IMR-90 (cell line): ENCODE data around the gene CYREN. TPM values are rescaled to one million over a fixed set of nuclear protein-coding genes. Genes with fewer than 3 reads are reported as not detected.

Experiments
- ATAC-seq: fragments of 200-7000 bp; cut with Tn5 transposase; 2 replicates; pipeline ENCODE4 v1.9.1; 2020; ENCODE audit warnings: low read depth, mild to moderate bottlenecking, moderate library complexity
- BruUV-seq: library from RNA; stranded (reverse); fragments of 400-500 nt; replicated peaks from 2 replicates; lab custom pipeline; 2021; lab: Mats Ljungman, UMichigan
- CTCF ChIA-PET: fragments of 300-600 bp; formaldehyde crosslinking; extraction: SDS; loops from one replicate; lab custom pipeline; 2021; ENCODE audit warnings: antibody characterized with exemption; lab: Yijun Ruan, JAX
- POLR2A ChIA-PET: fragments of 300-600 bp; sonication (Branson Sonifier 250); formaldehyde crosslinking; loops from one replicate; lab custom pipeline; 2022; ENCODE audit warnings: antibody characterized with exemption; ENCODE audit not compliant: unreplicated experiment; lab: Charles Lee
- DNase-seq: peaks from one replicate; pipeline ENCODE4 v3.0.0; 2013
- H2AFZ ChIP-seq: replicated peaks from 2 replicates; pipeline ENCODE3; 2013; ENCODE audit warnings: low read length, mild to moderate bottlenecking; ENCODE audit not compliant: poor library complexity
- H2AK5ac ChIP-seq: 2 replicates; pipeline ENCODE4 v1.6.1; 2013; ENCODE audit warnings: low read depth, low read length, inconsistent platforms
- H2AK9ac ChIP-seq: replicated peaks from 2 replicates; pipeline ENCODE3; 2013; ENCODE audit warnings: mild to moderate bottlenecking, low read depth, low read length, moderate library complexity; ENCODE audit not compliant: poor library complexity
- H2BK120ac ChIP-seq: 2 replicates; pipeline ENCODE4 v1.6.1; 2013; ENCODE audit warnings: low read depth, low read length, inconsistent platforms
- H2BK15ac ChIP-seq: 3 replicates; pipeline ENCODE4 v1.6.1; 2013; ENCODE audit warnings: low read depth, low read length, inconsistent platforms
- H2BK20ac ChIP-seq: 2 replicates; pipeline ENCODE4 v1.6.1; 2013; ENCODE audit warnings: low read depth, mild to moderate bottlenecking, inconsistent platforms, low read length, moderate library complexity
- H2BK5ac ChIP-seq: 2 replicates; pipeline ENCODE4 v1.6.1; 2013; ENCODE audit warnings: mild to moderate bottlenecking, low read depth, low read length, inconsistent platforms; ENCODE audit not compliant: poor library complexity, severe bottlenecking
- H3K14ac ChIP-seq: replicated peaks from 2 replicates; pipeline ENCODE4 v1.6.1; 2013; ENCODE audit warnings: low read depth, low read length, inconsistent platforms
- H3K18ac ChIP-seq: 2 replicates; pipeline ENCODE4 v1.6.1; 2013; ENCODE audit warnings: low read depth, low read length, control low read depth
- H3K23ac ChIP-seq: 2 replicates; pipeline ENCODE4 v1.6.1; 2013; ENCODE audit warnings: low read depth, low read length, inconsistent platforms
- H3K27ac ChIP-seq: 2 replicates; pipeline ENCODE4 v1.5.1; 2013; ENCODE audit warnings: mild to moderate bottlenecking, control low read depth, low read length; ENCODE audit not compliant: insufficient read depth
- H3K27me3 ChIP-seq: 2 replicates; pipeline ENCODE4 v1.6.1; 2013; ENCODE audit warnings: low read length; ENCODE audit not compliant: control insufficient read depth, insufficient read depth
- H3K36me3 ChIP-seq: 2 replicates; pipeline ENCODE4 v1.6.1; 2013; ENCODE audit warnings: low read length, mixed read lengths; ENCODE audit not compliant: control insufficient read depth, insufficient read depth
- H3K4ac ChIP-seq: 2 replicates; pipeline ENCODE4 v1.6.1; 2013; ENCODE audit warnings: low read depth, low read length, inconsistent platforms
- H3K4me1 ChIP-seq: 2 replicates; pipeline ENCODE4 v1.6.1; 2013; ENCODE audit warnings: low read length, mixed read lengths; ENCODE audit not compliant: control insufficient read depth, insufficient read depth
- H3K4me2 ChIP-seq: 2 replicates; pipeline ENCODE4 v1.6.1; 2013; ENCODE audit warnings: low read depth, mild to moderate bottlenecking, control low read depth, low read length, moderate library complexity
- H3K4me3 ChIP-seq: 2 replicates; pipeline ENCODE4 v1.5.1; 2013; ENCODE audit warnings: low read depth, mild to moderate bottlenecking, control low read depth, low read length, moderate library complexity; ENCODE audit not compliant: insufficient read depth
- H3K56ac ChIP-seq: 2 replicates; pipeline ENCODE4 v1.6.1; 2013; ENCODE audit warnings: low read length, inconsistent platforms; ENCODE audit not compliant: insufficient read depth; ENCODE audit errors: extremely low read depth
- H3K79me1 ChIP-seq, 2 experiments: 2 replicates each; pipeline ENCODE4 v1.6.1; 2013; ENCODE audit warnings: low read length in 2 of 2, inconsistent platforms in 1 of 2, low read depth in 1 of 2
- H3K9ac ChIP-seq: 2 replicates; pipeline ENCODE4 v1.6.1; 2013; ENCODE audit warnings: low read depth, low read length, control low read depth
- H3K9me1 ChIP-seq: 2 replicates; pipeline ENCODE4 v1.6.1; 2013; ENCODE audit warnings: low read length, inconsistent platforms; ENCODE audit not compliant: insufficient read depth
- H3K9me3 ChIP-seq: 2 replicates; pipeline ENCODE4 v1.6.1; 2013; ENCODE audit warnings: low read length; ENCODE audit not compliant: control insufficient read depth, insufficient read depth
- H4K20me1 ChIP-seq: 2 replicates; pipeline ENCODE4 v1.6.1; 2013; ENCODE audit warnings: low read length, inconsistent platforms; ENCODE audit not compliant: insufficient read depth
- H4K5ac ChIP-seq: 2 replicates; pipeline ENCODE4 v1.6.1; 2013; ENCODE audit warnings: mild to moderate bottlenecking, low read depth, low read length, control low read depth
- H4K8ac ChIP-seq, 2 experiments: 2 replicates each; pipeline ENCODE4 v1.6.1; 2013; ENCODE audit warnings: low read depth in 2 of 2, low read length in 2 of 2, control low read depth in 1 of 2, inconsistent platforms in 1 of 2
- H4K91ac ChIP-seq: 2 replicates; pipeline ENCODE4 v1.6.1; 2013; ENCODE audit warnings: low read depth, low read length, inconsistent platforms; ENCODE audit not compliant: insufficient read depth
- BHLHE40 ChIP-seq: fragments of 150-350 bp; IDR thresholded peaks from 2 replicates; pipeline ENCODE4 v1.6.1; 2016; ENCODE audit warnings: mild to moderate bottlenecking, low read depth, low read length
- CEBPB ChIP-seq: IDR thresholded peaks from 2 replicates; pipeline ENCODE4 v1.6.1; 2012; ENCODE audit warnings: low read depth, low read length, improper control_type of control experiment
- CHD1 ChIP-seq: IDR thresholded peaks from 2 replicates; pipeline ENCODE4 v1.6.1; 2012; ENCODE audit warnings: low read depth, low read length, improper control_type of control experiment
- CTCF ChIP-seq: conservative IDR thresholded peaks from 2 replicates; pipeline ENCODE4 v1.5.1; 2012; ENCODE audit warnings: mild to moderate bottlenecking, low read depth, low read length, improper control_type of control experiment
- ELK1 ChIP-seq: fragments of 150-350 bp; IDR thresholded peaks from 2 replicates; pipeline ENCODE4 v1.6.1; 2016; ENCODE audit warnings: low read depth, mild to moderate bottlenecking, low read length, moderate library complexity, borderline replicate concordance
- MXI1 ChIP-seq: IDR thresholded peaks from 2 replicates; pipeline ENCODE4 v1.6.1; 2012; ENCODE audit warnings: low read depth, mild to moderate bottlenecking, low read length, moderate library complexity, borderline replicate concordance
- NFE2L2 ChIP-seq: fragments of 150-350 bp; IDR thresholded peaks from 2 replicates; pipeline ENCODE4 v1.6.1; 2016; ENCODE audit warnings: low read depth, mild to moderate bottlenecking, low read length
- RAD21 ChIP-seq: IDR thresholded peaks from 2 replicates; pipeline ENCODE4 v1.6.1; 2012; ENCODE audit warnings: low read length, improper control_type of control experiment
- RCOR1 ChIP-seq: IDR thresholded peaks from 2 replicates; pipeline ENCODE4 v1.6.1; 2012; ENCODE audit warnings: mild to moderate bottlenecking, low read length, improper control_type of control experiment; ENCODE audit not compliant: insufficient replicate concordance
- RFX5 ChIP-seq: IDR thresholded peaks from 2 replicates; pipeline ENCODE4 v1.8.0; 2012; ENCODE audit warnings: low read depth, mild to moderate bottlenecking, low read length, moderate library complexity
- USF2 ChIP-seq: fragments of 150-350 bp; IDR thresholded peaks from 2 replicates; pipeline ENCODE4 v1.6.1; 2017; ENCODE audit warnings: mild to moderate bottlenecking, antibody characterized with exemption, low read length, low read depth
- WGBS, 2 experiments: methylation state at CpG; one replicate each; pipeline versions ENCODE4 v1.1.5 to v1.1.7; 2013; ENCODE audit warnings: missing lambda C conversion rate in 2 of 2; ENCODE audit not compliant: insufficient read length in 1 of 2; ENCODE audit errors: extremely low coverage in 2 of 2; 5-methylcytosine and 5-hydroxymethylcytosine counted together
- dilution Hi-C: fragments of 300-500 bp; cut with HindIII; formaldehyde crosslinking; loops from one replicate; pipeline ENCODE4 v1.14.3; 2018; ENCODE audit warnings: low sequenced_read_pairs; ENCODE audit not compliant: unreplicated experiment
- in situ Hi-C: fragments of 300-500 bp; cut with MboI; formaldehyde crosslinking; loops from 3 replicates; pipeline ENCODE4 v1.14.3; 2019; ENCODE audit warnings: low sequenced_read_pairs, inconsistent platforms, mixed read lengths
- intact Hi-C: fragments of 100-400 bp; cut with micrococcal nuclease; formaldehyde crosslinking; loops from 2 replicates; pipeline ENCODE4 v1.10.0; 2022
- polyA plus RNA-seq, 3 experiments: library from polyadenylated mRNA; depleted of rRNA; stranded (reverse); fragments of >200 nt; gene quantifications; 2 replicates each; pipeline ENCODE4 v1.2.3, GENCODE V29; 2012; ENCODE audit warnings: low replicate concordance in 1 of 3
- total RNA-seq: library from RNA; depleted of rRNA; stranded (reverse); fragments of >200 nt; gene quantifications from 2 replicates; pipeline ENCODE4 v1.2.3, GENCODE V29; 2012

CYREN gene
- total and polyA plus RNA-seq, 2 of the 4 experiments (the other 2 are of a cell fraction) = 26.5 to 29.2 TPM

- Histone ChIP-seq H3K9me3 (no peaks in the 10 kb centered on the region), H3K9ac (no peak overlapping the region), H3K27ac (peak overlapping the region; percentile 40; the same call in 1 of the 2 replicates), H4K20me1 (no peaks in the 10 kb centered on the region), H3K4me3 (no peak overlapping the region), H3K56ac (no peak overlapping the region), H4K5ac (0 out of 2 replicates have a peak overlapping the region, but pooled peaks have one; percentile 7), H3K4me1 (peaks cover 13% of the 10 kb centered on the region), H2AK5ac (peak overlapping the region; percentile 39; the same call in 1 of the 2 replicates), H3K36me3 (peaks cover 29% of the 10 kb centered on the region), H4K8ac (peak overlapping the region in 1 of 2 experiments; percentile 84; a peak in 2 of 4 replicates), H2BK20ac (peak overlapping the region; percentile 8; the same call in 1 of the 2 replicates), H4K91ac (0 out of 2 replicates have a peak overlapping the region, but pooled peaks have one; percentile 19), H2BK15ac (0 out of 3 replicates have a peak overlapping the region, but pooled peaks have one; percentile 24), H3K79me1 (0 out of 4 replicates have a peak, but pooled peaks cover 0 to 11% of the 10 kb centered on the region in 2 experiments), H2AFZ (peak overlapping the region; percentile 67), H3K23ac (no peak overlapping the region), H3K9me1 (peaks cover 11% of the 10 kb centered on the region), H2AK9ac (peak overlapping the region; percentile 83), H3K18ac (peak overlapping the region; percentile 13; the same call in 1 of the 2 replicates), H3K4ac (0 out of 2 replicates have a peak overlapping the region, but pooled peaks have one; percentile 11), H3K4me2 (no peak overlapping the region), H3K27me3 (no peaks in the 10 kb centered on the region), H2BK120ac (peak overlapping the region; percentile 19; the same call in 1 of the 2 replicates), H2BK5ac (peak overlapping the region; percentile 69), H3K14ac (peak overlapping the region; percentile 52; the same call in 1 of the 2 replicates)
- intact Hi-C loops (loop anchor here (1.0 kb wide), 1 partner anchor 45 kb away; the partner anchor contains the start of gene TMEM140), dilution Hi-C loops (no loop called here), in situ Hi-C loops (no loop called here)
- BruUV-seq = no TSS peak
- TF ChIP-seq RFX5 (no peak), USF2 (no peak), CEBPB (no peak), CHD1 (no peak), CTCF (no peak), MXI1 (no peak), BHLHE40 (no peak), RCOR1 (no peak), ELK1 (no peak), NFE2L2 (no peak), RAD21 (no peak)
- ChIA-PET POLR2A (no interaction called here), CTCF (no interaction called here)
- ATAC-seq (no peak; the same call in 1 of the 2 replicates), DNase-seq (no peak)
- 86% methylated on average over 4 of the region's 11 CpGs; no CpG with 5 or more reads in 1 of the 2 experiments for WGBS, 2 experiments
Observed at GRCh38 chr7:135192914-135193536, 22.5 kb upstream of the CYREN start.
